IPS-15b (cell line): Measurements from ENCODE around the gene USP33.
A peak's percentile ranks its signal among the peaks of the same experiment; 100 is the strongest.
"Not testable (repeated sequence)": the region's sequence is repeated elsewhere in the genome, so short reads cannot be mapped to it uniquely, and the experiment has no call there.

Source experiments
- H3K27me3 ChIP-seq: one replicate; pipeline ENCODE4 v1.6.1; 2013; ENCODE audit warnings: low read length; ENCODE audit not compliant: control insufficient read depth, insufficient read depth
- H3K36me3 ChIP-seq: one replicate; pipeline ENCODE4 v1.6.1; 2013; ENCODE audit warnings: low read length; ENCODE audit not compliant: control insufficient read depth, insufficient read depth
- H3K4me1 ChIP-seq: one replicate; pipeline ENCODE4 v1.6.1; 2013; ENCODE audit warnings: mild to moderate bottlenecking, low read length; ENCODE audit not compliant: control insufficient read depth, insufficient read depth
- H3K4me3 ChIP-seq: one replicate; pipeline ENCODE4 v1.5.1; 2013; ENCODE audit warnings: low read depth, low read length
- H3K9ac ChIP-seq: one replicate; pipeline ENCODE4 v1.6.1; 2013; ENCODE audit warnings: low read depth, mild to moderate bottlenecking, low read length
- H3K9me3 ChIP-seq: one replicate; pipeline ENCODE4 v1.6.1; 2013; ENCODE audit warnings: mild to moderate bottlenecking, low read length; ENCODE audit not compliant: control insufficient read depth, insufficient read depth

The USP33 gene

DNA sequence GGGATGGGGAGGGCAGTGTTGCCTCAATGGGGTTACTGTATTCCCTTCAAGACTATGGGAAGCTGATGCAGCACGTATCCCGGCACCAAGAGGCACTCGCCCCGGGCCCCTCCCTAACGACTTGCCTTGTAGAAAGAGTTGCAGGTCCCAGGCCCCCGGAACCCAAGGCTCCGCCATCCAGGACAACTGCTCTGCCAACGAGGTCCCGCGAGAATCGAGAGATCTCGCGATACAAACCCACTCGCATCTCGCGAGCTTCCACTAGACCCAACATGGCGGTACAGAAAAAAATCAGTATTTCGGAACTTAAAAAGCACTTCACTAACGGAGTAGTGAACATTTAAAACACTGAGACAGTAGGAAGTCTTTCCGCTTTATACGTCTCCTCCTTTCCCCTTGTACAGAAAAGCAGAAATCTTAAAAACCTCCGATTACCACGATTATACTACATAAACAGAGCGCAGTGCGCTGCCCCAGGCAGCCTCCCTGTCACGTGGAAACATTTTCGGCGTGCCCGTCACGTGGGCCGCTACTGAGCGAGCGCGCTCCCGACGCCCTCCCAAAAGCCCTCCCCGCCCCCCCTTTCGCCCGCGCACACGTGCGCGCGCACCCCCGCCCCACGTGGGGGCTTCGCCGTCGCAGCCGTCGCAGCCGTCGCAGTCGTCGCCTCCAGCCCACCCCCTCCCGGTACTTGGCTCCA, 77.0 kb downstream of the USP33 start, which contains the start of gene ZZZ3:
Gene ZZZ3, minus strand, starts transcription at position 199 of the 700 bp plus-strand sequence. CDS start 49,304 bp downstream, outside the sequence.
- peak within 1 kb of the TSS; percentile 91 for H3K4me3 ChIP-seq

DNA sequence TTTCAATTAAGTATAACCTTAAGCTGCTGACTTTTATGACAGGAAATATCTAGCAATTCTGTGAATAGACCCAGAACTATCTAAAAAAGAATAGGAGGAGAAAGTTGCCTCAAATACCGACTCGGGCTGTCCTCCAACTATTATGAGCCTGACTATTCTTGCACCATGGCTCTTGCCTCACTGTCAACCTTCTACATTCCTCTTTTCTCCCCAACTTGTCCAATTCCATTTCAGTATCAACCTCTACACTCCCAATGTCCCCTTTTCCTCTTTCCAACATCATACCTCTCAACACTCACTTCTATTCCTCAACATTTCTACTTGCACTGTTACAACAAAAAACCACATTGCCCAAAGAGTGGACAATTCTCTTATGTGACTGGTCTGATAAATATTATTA, 79.5 kb downstream of the USP33 start:
- Histone ChIP-seq H3K27me3 (no peaks in the 10 kb centered on the region), H3K4me3 (no peak overlapping the region), H3K9ac (no peak overlapping the region), H3K4me1 (no peaks in the 10 kb centered on the region), H3K36me3 (no peaks in the 10 kb centered on the region), H3K9me3 (no peaks in the 10 kb centered on the region)

More for the DNA sequence above, 77.0 kb downstream of the USP33 start, which contains the start of gene ZZZ3:
- Histone ChIP-seq H3K4me1 (no peaks in the 10 kb centered on the region), H3K9ac (peak within 1 kb of the TSS; percentile 99), H3K9me3 (no peaks in the 10 kb centered on the region), H3K36me3 (no peaks in the 10 kb centered on the region), H3K27me3 (no peaks in the 10 kb centered on the region)

DNA sequence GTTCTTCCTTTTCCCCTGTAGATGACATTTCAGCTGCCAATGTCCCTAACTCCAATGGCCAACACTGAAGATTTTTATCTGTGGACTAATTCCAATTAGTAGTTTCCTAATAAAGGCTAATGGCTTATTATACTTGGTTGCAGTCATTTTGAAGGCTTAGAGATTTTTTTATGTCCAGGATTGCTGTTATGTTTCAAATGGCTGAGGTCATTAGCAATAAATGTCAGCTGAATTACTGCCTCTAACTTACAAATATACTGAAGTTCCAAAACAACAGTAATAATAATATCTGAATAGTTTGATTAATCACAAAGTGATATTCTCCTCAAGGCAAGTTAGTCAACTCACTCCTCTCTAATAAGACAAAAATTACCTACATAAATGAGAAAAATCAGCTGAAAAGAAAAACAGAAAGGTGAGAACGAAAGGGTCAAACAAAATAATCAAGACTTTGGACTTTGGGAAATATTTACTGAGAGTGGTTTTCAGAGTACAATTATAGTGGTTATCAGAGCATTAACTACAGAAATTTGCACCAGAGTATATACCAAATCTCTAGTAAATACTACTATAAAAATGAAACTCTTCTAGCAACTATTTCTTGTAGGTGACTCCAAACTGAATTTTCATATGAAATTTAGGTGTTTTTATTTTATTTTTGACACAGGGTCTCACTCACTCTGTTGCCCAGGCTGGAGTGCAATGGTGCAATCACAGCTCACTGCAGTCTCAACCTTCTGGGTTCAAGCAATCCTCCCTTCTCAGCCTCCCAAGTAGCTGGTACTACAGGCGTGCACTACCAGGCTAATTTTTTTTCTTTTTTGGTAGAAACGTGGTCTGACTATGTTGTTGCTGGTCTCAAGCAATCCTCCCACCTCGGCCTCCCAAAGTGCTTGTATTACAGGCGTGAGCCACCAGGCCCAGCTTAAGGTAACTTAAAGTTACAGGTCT, 80.7 kb downstream of the USP33 start:
- H3K4me1 ChIP-seq: no peaks in the 10 kb centered on the region
- H3K4me3 ChIP-seq: no peak overlapping the region
- H3K36me3 ChIP-seq: no peaks in the 10 kb centered on the region
- H3K9ac ChIP-seq: no peak overlapping the region
- H3K27me3 ChIP-seq: no peaks in the 10 kb centered on the region
- H3K9me3 ChIP-seq: no peaks in the 10 kb centered on the region

GRCh38 chr1:77674807-77675206, 84.8 kb downstream of the USP33 start:
- H3K4me1 ChIP-seq, H3K36me3 ChIP-seq, H3K27me3 ChIP-seq, H3K4me3 ChIP-seq, H3K9me3 ChIP-seq, H3K9ac ChIP-seq: not testable (repeated sequence)

- Histone ChIP-seq H3K9me3 (no peaks in the 10 kb centered on the region), H3K4me1 (no peaks in the 10 kb centered on the region), H3K9ac (no peak overlapping the region), H3K27me3 (no peaks in the 10 kb centered on the region), H3K4me3 (no peak overlapping the region), H3K36me3 (no peaks in the 10 kb centered on the region)
These were observed 85.8 kb downstream of the USP33 start for GRCh38 chr1:77673716-77674355.

GRCh38 chr1:77673030-77673429, 86.6 kb downstream of the USP33 start:
- Histone ChIP-seq H3K9ac (no peak overlapping the region), H3K36me3 (no peaks in the 10 kb centered on the region), H3K27me3 (no peaks in the 10 kb centered on the region), H3K9me3 (no peaks in the 10 kb centered on the region), H3K4me1 (no peaks in the 10 kb centered on the region), H3K4me3 (no peak overlapping the region)

- H3K4me3 ChIP-seq: no peak overlapping the region
- no peaks in the 10 kb centered on the region for H3K9me3 ChIP-seq
- H3K9ac ChIP-seq: no peak overlapping the region
- no peaks in the 10 kb centered on the region for H3K27me3 ChIP-seq
- no peaks in the 10 kb centered on the region for H3K4me1 ChIP-seq
- no peaks in the 10 kb centered on the region for H3K36me3 ChIP-seq
These were observed 87.3 kb downstream of the USP33 start for GRCh38 chr1:77672374-77672773.

DNA sequence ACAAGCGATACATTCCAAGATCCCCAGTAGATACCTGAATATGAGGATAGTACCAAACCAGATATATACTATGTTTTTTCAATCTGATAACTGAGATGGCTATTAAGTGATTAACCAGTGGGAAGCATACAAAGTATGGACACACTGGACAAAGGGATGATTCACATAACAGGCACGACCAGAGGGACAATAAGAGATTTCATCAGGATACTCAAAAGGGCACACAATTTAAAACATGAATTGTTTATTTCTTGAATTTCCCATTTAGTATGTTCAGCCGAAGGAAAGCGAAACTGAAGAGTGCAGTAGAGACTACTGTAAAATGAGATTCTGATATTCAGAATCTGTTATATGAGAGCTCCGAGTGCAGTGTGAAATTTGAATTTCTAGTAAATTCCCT, 87.8 kb downstream of the USP33 start:
- Histone ChIP-seq H3K9ac (no peak overlapping the region), H3K27me3 (no peaks in the 10 kb centered on the region), H3K9me3 (no peaks in the 10 kb centered on the region), H3K4me1 (no peaks in the 10 kb centered on the region), H3K36me3 (no peaks in the 10 kb centered on the region), H3K4me3 (no peak overlapping the region)

DNA sequence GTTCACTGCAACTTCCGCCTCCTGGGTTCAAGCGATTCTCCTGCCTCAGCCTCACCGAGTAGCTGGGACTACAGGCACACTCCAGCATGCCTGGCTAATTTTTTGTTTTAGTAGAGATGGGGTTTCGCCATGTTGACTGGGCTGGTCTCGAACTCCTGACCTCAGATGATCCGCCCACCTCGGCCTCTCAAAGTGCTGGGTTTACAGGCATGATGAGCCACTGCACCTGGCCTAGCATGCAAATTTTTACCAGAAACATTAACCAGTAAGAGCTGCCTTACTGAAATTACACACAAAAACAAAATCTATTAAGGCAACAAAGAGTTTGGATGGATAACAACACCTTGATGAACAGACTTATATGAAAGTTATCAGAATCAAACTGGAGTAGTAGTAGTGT, 89.3 kb downstream of the USP33 start:
- no peak overlapping the region for H3K9ac ChIP-seq
- H3K36me3 ChIP-seq: no peaks in the 10 kb centered on the region
- H3K9me3 ChIP-seq: no peaks in the 10 kb centered on the region
- no peak overlapping the region for H3K4me3 ChIP-seq
- no peaks in the 10 kb centered on the region for H3K27me3 ChIP-seq
- no peaks in the 10 kb centered on the region for H3K4me1 ChIP-seq

GRCh38 chr1:77668924-77669449, 90.7 kb downstream of the USP33 start:
- Histone ChIP-seq H3K9ac (no peak overlapping the region), H3K9me3 (no peaks in the 10 kb centered on the region), H3K36me3 (no peaks in the 10 kb centered on the region), H3K4me1 (no peaks in the 10 kb centered on the region), H3K4me3 (no peak overlapping the region), H3K27me3 (no peaks in the 10 kb centered on the region)

GRCh38 chr1:77664939-77665516, 94.6 kb downstream of the USP33 start:
- Histone ChIP-seq H3K36me3 (no peaks in the 10 kb centered on the region), H3K27me3 (no peaks in the 10 kb centered on the region), H3K9ac (no peak overlapping the region), H3K9me3 (no peaks in the 10 kb centered on the region), H3K4me3 (no peak overlapping the region), H3K4me1 (no peaks in the 10 kb centered on the region)
